ENCODE measurements around the gene FGFR2.

The FGFR2 gene

DNA sequence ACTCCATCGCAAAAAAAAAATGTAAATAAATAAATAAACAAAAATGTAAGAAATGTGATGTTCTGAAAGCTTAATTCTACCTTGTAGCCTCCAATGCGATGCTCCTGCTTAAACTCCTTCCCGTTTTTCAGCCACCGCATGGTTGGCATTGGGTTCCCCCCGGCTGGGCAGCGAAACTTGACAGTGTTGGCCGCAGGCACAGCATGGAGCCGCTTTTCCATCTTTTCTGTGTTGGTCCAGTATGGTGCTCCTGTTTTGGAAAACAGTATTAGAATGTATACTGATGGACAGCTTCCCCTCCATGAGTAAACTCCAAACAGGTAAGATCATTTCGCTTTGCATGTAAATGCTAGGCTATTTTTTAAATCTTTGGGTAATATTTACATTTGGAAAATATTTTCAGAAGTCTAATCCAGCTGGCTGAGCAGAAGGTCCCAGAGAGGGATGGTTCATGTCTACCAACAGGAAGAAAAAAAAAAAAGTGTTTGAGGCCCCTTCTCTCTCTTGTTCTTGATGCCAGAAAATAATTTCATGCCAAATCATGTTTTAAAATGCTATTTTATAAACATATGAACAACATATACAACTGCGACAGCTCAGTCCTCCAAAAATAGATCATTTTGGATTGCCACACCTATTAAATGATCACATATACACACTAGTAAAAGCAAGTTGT, 46.9 kb downstream of the FGFR2 start:
- no peak for DNase-seq

DNA sequence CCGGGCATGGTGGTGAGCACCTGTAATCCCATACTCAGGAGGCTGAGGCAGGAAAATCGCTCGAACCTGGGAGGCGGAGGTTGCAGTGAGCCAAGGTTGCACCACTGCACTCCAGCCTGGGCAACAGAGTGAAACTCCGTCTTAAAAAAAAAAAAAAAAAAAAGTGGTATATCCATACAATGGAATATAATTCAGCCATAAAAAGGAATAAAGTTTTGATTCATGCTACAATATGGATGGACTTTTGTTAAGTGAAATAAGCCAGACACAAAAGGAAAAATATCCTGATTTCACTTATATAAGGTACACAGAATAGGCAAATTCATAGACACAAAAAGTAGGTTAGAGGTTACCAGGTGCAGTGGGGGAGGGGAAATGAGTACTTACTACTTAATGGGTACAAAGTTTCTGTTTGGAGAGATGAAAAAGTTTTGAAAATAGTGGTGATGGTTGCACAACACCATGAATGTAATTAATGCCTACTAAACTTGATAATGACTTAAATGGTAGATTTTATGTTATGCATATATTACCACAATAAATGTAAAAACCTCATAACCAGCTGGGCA, 53.9 kb downstream of the FGFR2 start:
- no peak for DNase-seq

DNA sequence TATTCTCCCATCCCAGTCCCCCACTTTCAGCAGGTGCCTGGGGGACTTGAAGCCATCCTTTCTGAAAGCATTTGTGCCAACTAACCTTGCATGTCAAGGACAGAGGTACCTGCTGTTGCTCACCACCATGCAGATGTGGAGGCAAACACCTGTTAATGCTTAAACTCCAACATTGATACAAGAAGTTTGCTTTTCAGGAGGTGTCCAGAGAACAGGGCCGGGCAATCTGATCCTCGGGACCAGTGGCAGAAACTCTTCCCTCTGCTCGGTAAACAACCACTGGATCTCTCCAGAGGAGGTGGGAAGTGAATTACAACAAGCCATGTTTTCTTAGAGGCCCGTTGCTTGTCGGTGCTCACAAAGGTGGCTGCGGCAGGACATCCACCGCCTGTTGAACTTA, 54.7 kb downstream of the FGFR2 start:
- no peak for DNase-seq

DNA sequence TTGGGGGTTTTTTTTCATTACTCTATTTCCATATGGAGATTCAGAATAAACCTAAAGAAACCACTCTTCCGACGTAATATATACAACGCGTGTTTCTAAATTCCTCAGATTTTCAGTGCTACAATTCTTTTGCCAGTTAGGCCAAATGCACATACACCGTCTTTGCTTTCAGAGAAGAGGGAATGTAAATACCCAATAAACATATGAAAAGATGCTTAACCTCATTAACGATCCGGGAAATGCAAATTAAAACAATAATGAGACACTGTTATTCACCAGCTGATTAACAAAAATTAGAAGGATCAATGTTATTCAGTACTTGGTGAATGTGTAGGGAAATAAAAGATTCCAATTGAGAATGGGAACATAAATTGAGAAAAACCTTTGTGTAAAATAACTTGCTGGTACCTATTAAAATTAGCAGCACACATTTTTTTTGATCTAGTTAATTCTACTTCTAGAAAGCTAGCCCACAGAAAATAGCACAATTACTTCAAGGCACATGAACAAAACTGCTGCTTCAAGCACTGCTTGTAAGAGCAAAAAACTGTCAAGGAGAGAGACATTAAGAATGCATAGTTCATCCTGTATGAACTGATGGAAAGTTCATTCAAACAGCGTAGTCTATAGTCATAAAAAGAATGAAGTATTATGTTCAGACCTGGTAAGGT, 56.7 kb downstream of the FGFR2 start:
- no peak for DNase-seq

DNA sequence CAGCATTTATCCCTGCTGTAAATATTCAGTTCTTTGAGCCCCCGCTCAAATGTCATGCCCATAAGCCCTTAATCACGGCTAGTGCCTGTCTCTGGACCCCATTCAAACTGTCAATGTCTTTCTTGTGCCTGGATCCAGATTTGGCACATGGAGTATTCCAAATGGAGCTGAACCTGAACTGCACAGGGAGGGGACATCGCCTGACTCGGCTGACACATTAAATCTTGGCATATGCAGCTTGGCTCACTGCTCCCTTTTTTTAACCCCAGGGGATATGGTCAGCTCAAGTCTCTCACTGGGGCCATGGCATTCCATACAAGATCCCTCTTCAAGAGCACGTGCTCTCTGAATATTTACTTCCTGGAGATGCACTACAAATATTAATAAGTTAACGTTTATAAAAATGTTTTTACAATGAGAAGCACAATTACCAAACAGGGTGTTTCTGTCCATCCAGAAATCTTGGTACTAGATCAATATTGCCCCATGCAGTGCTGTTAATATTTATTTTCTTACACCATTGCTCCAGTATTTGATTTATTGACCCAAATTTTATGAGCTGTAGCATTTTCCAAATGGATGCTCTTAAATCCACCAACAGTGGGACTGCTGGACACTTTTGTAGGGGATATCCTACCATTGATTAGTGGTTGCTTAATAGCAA, 57.4 kb downstream of the FGFR2 start:
- no peak for DNase-seq

DNA sequence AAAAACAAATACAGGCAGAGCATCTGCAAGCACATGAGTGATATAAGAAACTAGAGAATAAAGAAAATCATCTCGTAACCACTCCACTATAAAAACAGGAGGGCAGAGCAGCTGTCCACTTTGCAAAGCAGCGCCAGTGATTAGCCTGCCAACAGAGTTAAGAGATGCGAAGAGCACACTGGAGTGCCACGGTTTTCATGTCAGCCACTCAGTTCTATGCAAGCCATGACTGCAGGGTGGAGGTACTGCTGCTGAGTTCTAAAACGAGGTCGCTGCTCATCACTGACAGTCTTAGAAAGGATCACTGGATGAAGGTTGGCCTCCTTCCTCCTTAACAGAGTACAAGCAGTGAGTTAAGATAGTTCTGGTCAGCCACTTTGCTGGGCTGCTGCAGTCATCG, 58.5 kb downstream of the FGFR2 start:
- DNase-seq = no peak

DNA sequence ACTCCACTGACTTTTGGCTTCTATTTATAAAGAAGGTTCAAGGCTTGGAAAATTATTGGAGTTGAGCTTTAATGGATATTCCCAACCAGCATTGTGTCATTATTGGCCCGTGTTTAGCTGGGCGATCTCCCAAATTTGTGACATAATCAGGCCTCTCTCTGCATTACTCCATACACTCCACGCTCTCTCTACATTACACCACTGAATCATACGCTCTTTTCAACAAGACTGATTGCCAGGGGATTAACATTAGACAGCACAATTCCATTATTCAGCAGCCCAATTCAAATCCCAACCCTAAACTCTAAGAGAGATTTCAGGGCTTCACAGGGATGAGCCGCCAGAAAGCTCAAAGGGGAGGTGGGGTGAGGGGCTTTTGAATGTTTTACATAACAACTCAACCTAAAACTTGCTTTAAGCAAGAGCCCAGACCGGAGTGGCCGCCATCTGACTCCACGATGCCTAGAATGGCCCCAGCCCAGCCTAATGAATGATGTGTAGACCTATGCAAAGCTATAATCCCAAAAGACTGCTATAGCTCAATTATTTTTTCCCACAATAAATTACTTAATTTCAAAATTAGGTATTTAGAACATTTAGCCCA, 61.8 kb downstream of the FGFR2 start:
- no peak for DNase-seq

DNA sequence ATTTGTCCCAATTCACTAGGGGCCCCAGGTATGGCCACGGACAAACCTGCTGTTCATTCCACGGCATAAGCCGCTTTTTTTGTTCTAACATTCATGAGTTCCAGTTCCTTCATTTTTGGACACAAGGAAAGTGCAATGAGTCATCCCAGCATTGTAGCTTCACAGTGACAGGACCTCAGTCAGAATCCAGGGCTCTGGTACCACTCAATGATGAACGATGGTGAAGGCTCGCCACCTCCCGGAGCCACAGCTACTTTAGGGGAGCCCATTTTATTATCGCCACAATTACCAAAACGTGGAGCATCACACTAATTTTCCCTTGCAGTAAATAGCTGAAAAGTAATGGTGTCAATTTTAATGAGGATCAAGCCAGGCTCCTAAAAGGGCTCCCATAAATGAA, 62.9 kb downstream of the FGFR2 start:
- DNase-seq = no peak

DNA sequence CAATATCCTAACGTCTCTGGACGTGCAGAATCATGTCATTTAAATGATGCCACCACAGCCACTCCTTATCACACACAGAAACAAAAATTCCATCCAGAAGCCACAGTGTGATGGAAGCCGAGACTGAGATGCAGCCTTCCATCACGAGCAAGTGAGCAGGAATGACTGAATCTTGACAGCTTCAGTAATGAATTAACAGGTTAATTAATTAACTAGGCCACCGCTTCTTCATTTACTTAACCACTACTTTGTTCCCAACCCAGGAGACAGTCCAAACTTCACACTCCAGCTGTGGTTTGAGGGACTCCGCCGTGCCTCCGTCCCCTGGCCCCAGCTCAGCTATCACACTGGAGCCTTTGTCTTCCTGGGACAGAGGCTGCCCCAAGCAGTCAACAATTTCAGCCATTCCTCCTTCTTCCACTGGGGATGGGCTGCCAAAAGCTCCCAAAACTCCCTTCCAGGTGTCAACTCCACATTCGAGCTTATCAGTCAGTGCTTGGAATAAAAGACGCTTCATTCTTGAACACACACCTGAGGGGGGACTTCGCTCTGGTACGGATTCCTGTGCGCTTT, 65.9 kb downstream of the FGFR2 start:
- DNase-seq = no peak

DNA sequence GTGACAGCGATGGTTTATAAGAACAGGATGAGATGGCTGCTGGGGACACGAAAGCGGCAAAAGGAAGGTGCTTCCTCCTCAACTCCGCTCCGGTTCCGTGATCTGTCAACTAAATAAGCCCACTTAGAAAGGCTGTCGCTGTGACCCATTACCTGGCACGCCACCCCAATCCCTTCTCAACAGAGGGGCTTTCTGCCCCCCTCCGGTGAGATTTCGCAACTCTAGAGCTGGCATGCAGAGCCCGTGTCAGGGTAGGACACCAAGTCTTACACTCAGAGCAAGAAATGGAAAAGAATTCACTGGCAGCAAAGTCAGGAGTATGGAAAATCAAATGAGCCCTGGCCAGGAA, 66.4 kb downstream of the FGFR2 start:
- no peak for DNase-seq

DNA sequence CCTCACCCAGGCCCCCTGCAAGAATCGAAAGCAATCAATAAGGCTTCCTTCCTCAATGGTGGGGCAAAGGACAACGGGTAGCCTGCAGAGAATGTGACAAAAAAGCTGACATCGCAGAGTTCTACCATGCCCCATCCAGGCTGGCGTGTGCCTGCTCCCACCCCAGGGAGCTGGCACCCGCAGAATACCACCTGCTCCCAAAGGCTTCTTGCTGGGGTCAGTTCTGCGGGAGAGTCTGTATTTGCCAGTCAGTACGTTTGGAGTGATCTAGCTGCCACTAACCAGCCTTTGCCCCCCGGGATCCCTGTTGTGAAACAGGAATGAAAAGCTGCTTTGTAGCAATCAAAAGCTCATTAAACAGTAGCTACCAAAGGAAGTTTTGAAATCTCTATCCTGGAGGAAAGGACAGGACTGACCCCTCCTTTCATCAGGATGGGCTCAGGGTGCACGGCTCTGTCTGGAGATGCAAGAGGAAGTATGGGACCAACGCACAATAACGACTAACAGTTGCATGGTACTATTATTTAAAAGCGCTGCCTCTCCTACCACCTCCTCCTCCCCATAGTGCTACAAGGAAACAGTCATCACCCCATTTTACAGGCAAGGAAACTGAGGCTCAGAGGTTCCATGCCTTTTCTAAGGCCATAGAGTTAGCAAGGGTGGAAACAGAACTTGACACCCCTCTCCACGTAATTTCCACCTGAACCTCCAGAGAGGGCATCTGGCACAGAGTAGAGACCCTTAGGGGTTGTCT, 67.0 kb downstream of the FGFR2 start:
- DNase-seq = no peak

DNA sequence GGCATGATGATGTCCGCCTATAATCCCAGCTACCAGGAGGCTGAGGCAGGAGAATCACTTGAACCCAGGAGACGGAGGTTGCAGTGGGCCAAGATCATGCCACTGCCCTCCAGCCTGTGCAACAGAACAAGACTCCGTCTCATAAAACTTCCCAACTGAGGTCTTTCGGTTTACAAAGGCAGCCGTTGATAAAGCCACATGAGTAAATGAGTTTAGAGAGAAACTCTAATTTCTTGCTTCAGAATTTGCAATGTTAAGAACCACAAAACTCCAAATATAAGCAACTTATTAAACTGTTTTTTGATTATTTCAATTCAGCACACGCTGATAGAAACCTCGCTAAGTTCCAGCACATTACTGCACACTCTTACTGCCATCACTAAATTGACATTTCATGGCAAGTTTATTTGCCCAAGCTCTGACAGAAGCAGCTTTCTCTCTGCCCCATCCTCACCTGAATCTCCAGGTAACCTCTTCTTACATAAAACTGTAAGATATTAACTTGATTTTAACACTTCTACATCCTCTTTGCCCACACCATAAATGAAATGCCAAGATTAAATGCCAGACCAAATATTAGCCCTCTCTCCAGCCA, 67.7 kb downstream of the FGFR2 start:
- DNase-seq = no peak

DNA sequence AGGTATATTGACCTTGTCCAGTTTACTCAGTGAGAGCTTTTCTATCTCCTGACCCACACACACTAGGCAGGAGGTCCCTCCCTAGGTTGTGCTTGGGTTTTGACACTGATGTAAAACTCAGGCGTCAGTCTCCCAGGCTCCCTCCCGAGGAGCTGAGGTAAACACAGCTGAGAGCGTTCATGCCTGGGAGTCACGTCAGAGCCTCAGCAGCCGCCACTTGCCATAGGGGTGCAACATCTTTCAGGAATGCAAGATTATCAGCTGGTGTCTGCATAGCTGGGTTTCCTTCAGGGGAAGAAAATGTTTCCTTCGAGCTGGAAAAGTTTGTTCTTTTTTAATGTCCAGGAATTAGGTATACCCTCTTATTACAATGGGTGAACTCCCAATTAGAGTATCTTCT, 70.6 kb downstream of the FGFR2 start:
- DNase-seq = no peak

DNA sequence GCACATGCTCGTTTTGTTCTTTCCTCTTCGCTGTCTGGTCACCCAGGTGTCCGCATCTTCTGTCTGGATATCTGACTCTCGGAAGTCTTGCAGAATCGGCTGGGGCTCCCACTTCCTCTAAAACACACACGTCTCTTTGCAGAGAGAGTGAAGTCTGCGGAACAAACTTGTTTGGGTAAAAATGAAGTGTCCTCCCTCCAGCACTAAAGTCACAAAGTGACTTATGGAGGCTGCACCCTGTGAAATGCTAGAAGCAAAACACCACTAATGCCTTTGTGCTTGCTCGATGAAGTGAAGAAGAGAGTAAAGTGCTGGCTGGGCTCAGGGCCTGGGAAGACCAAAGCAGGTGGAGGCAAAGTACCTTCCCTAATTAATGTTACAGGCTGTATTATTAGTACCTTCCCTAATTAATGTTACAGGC, 71.4 kb downstream of the FGFR2 start:
- no peak for DNase-seq

DNA sequence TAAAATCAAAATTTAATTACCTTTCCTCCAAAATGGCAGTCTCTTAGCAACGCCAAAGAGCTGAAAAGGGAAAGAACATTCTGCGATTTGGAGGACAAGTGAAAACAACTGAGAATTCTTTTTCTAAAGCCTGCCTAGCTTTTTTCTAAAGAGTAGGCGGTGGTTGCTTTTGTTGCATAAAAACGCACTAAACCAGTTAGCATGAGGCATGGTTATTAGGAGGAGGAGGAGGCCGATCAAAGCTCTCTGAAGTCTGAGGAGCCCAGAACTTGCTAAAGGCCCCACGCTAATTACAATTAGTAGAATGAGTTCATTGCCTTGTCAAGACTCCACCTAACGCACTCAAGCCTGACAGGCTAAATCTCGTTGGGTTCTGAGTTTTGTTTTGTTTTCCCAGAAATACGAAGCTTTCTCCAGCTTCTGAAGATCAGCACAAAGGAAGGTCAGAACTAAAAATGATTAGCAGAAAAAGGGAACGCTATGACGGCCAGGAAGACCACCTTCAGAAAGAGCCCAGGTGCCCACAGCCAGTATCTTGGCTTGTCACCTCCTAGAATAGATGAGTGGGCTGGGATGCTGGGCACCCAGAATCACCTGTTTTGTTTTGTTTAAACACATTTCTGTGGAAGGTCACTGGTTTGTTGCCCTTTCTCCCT, 72.0 kb downstream of the FGFR2 start:
- no peak for DNase-seq

DNA sequence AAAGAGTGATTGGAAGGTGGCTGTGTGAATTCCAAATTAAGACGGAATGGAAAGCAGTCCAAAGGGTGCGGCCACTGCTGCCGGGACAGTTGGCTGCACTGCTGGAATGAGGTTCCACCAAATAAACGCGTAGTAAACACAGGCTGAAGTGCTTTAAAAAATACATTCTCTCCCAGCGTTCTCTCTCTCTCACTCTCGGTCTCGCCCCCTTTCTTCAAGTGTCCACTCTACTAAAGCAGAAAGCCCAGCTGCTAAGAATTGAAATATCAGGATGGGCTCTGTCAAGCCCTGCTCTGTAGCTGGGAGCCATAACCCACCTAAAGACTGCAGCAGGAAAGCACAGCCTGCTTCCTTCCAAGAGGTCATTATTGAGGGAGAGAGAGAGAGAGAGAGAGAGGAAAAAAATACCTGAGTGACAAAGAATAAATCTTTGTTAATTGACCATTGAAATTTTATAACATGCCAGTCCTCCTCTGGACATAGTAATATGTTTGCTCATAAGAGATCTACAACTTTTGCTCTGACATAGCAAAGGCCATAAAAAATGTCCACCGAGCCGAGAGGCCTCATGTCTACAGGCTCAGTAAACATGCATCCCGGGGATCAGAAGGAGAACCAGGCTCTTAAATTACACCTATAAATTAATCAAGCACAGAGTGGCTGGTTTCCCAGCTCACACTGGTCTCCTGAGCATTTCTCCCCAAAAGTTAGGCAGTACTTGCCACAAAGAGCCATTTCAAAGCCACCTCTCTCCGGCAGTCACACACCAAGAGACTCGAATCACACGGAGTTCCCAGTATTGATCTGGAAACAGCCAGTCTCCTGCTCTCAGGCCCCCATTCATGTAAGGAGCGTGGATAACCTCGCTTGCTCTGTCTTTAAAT, 72.8 kb downstream of the FGFR2 start:
- no peak for DNase-seq

DNA sequence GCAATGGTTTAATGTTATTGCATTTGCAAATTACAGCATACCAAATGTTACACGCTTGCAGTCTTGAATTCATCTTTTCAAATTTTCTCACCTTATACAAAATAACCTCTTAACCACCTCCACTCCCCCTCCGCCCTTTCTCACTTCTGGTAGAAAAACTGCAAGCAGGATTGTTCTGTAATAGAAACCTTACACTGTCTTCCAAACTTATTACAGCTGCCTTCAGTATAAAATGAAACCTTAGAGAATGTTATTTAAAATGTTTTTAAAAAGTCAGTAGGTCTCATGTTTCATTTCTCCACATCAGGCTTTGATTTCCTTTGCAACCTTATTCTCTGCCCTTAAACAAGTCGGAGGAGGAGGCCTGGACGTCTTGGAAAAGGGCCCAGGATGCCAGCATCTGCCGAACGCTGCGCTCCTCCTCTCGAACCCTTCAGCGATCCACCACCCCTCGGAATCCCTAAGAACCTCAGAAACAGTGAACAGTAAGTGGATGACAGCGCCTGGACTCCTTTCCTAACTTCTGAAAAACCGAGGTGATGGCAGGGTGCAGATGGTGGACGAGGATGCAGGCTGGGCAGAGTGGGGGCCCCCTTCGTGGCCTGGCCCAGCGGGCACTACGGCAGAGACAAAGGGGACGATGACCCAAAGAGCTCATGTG, 74.0 kb downstream of the FGFR2 start:
- no peak for DNase-seq

DNA sequence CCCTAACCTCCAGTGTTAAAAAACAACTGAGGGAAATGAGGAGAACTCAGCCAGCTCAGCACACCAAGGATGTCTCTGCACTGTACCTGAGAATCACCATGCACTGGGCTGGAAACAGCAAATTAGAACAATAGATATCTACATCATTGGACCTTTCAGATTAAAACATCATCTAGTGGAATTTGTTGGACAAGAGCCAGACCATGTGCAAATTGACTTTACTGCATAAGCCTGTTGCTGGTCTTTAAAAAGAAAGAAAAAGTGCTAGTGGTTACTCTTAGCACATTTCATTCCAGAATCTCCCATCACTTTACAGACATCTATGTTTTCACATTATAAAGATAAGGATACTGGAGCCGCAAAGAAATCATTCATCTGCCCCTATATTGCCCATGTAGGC, 75.4 kb downstream of the FGFR2 start:
- DNase-seq = no peak

DNA sequence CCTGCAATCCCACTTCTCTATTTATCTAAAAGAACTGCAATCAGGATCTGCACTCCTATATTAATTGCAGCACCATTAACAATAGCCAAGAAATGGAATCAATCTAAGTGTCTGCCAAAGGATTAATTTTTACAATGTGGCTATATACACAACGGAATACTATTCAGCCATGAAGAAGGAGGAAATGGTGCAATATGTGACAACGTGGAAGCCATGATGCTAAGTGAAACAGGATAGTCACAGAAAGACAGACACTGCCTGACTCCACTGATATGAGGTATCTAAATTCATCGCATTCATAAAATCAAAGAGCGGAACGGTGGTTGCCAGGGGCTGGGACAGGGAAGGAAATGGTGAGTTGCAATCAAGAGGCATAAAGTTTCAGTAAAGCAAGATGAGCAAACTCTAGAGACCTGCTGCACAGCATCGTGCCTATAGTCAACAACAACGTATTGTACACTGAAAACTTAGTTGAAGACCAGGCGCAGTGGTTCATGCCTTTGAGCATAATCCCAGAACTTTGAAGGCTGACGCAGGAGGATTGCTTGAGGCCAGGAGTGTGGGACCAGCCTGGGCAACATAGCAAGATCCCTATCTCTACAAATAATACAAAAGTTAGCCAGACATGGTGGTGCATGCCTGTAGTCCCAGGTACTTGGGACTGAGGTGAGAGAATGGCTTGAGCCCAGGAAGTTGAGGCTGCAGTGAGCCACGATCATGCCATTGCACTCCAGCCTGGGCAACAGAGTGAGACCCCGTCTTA, 76.3 kb downstream of the FGFR2 start:
- no peak for DNase-seq

All from NCI-H2107 (cell line).